IPS DF 6.9 (cell line): ENCODE data around the gene CTNNA3.

ENCODE experiments used
- DNase-seq: peaks from one replicate; pipeline ENCODE4 v3.0.0-alpha.2; 2013; ENCODE audit warnings: low read depth, low spot score
- H3K27ac ChIP-seq: one replicate; pipeline ENCODE4 v1.5.1; 2013; ENCODE audit warnings: low read length, control low read depth
- H3K27me3 ChIP-seq: 2 replicates; pipeline ENCODE4 v1.6.1; 2013; ENCODE audit warnings: mild to moderate bottlenecking, low read length; ENCODE audit not compliant: control insufficient read depth, insufficient read depth
- H3K36me3 ChIP-seq: 2 replicates; pipeline ENCODE4 v1.6.1; 2013; ENCODE audit warnings: low read length; ENCODE audit not compliant: control insufficient read depth, insufficient read depth
- H3K4me1 ChIP-seq: 2 replicates; pipeline ENCODE4 v1.6.1; 2013; ENCODE audit warnings: low read length; ENCODE audit not compliant: control insufficient read depth, insufficient read depth
- H3K4me3 ChIP-seq: 2 replicates; pipeline ENCODE4 v1.5.1; 2013; ENCODE audit warnings: mild to moderate bottlenecking, low read length
- H3K9me3 ChIP-seq: 2 replicates; pipeline ENCODE4 v1.6.1; 2013; ENCODE audit warnings: low read length, inconsistent platforms; ENCODE audit not compliant: control insufficient read depth, insufficient read depth
- WGBS: extraction: QIAGEN DNeasy Blood & Tissue Kit; methylation state at CpG from one replicate; pipeline ENCODE4 v1.1.7; 2013; ENCODE audit warnings: mixed read lengths, missing lambda C conversion rate; ENCODE audit not compliant: insufficient read length, insufficient coverage; 5-methylcytosine and 5-hydroxymethylcytosine counted together

Gene CTNNA3

GRCh38 chr10:65993451-65993850 is 1702.5 kb downstream of the CTNNA3 start:
- no peaks in the 10 kb centered on the region; the same call in 1 of the 2 replicates for H3K36me3 ChIP-seq
- DNase-seq: no peak
- H3K4me3 ChIP-seq: no peak overlapping the region
- no peaks in the 10 kb centered on the region for H3K4me1 ChIP-seq
- H3K27me3 ChIP-seq: no peaks in the 10 kb centered on the region
- no peaks in the 10 kb centered on the region for H3K9me3 ChIP-seq
- H3K27ac ChIP-seq: no peak overlapping the region

GRCh38 chr10:65968871-65969270 is 1727.1 kb downstream of the CTNNA3 start:
- Histone ChIP-seq H3K4me3 (no peak overlapping the region), H3K4me1 (no peaks in the 10 kb centered on the region), H3K9me3 (no peaks in the 10 kb centered on the region), H3K27me3 (no peaks in the 10 kb centered on the region), H3K27ac (no peak overlapping the region), H3K36me3 (no peaks in the 10 kb centered on the region)
- DNase-seq: no peak
- no CpG with 5 or more reads among the region's 3 CpGs for WGBS

- Histone ChIP-seq H3K27ac (no peak overlapping the region), H3K4me3 (no peak overlapping the region), H3K9me3 (no peaks in the 10 kb centered on the region), H3K4me1 (no peaks in the 10 kb centered on the region), H3K36me3 (no peaks in the 10 kb centered on the region), H3K27me3 (no peaks in the 10 kb centered on the region)
- no CpG with 5 or more reads among the region's 1 CpG for WGBS
- DNase-seq: no peak
Observed at GRCh38 chr10:65968437-65968836, 1727.6 kb downstream of the CTNNA3 start.

GRCh38 chr10:65964205-65964604 is 1731.8 kb downstream of the CTNNA3 start:
- H3K27ac ChIP-seq: no peak overlapping the region
- WGBS: no CpG with 5 or more reads among the region's 1 CpG
- H3K27me3 ChIP-seq: no peaks in the 10 kb centered on the region
- no peak for DNase-seq
- H3K36me3 ChIP-seq: no peaks in the 10 kb centered on the region
- H3K4me3 ChIP-seq: no peak overlapping the region
- H3K4me1 ChIP-seq: no peaks in the 10 kb centered on the region
- no peaks in the 10 kb centered on the region for H3K9me3 ChIP-seq

GRCh38 chr10:65952086-65952485 is 1743.9 kb downstream of the CTNNA3 start:
- Histone ChIP-seq H3K36me3 (no peaks in the 10 kb centered on the region), H3K27ac (no peak overlapping the region), H3K4me1 (no peaks in the 10 kb centered on the region), H3K27me3 (no peaks in the 10 kb centered on the region), H3K4me3 (no peak overlapping the region), H3K9me3 (no peaks in the 10 kb centered on the region)
- DNase-seq: no peak

GRCh38 chr10:65950075-65950474 is 1745.9 kb downstream of the CTNNA3 start:
- Histone ChIP-seq H3K27me3 (no peaks in the 10 kb centered on the region), H3K27ac (no peak overlapping the region), H3K4me1 (no peaks in the 10 kb centered on the region), H3K4me3 (no peak overlapping the region), H3K36me3 (no peaks in the 10 kb centered on the region), H3K9me3 (no peaks in the 10 kb centered on the region)
- DNase-seq: no peak
- no CpG with 5 or more reads among the region's 2 CpGs for WGBS

DNA sequence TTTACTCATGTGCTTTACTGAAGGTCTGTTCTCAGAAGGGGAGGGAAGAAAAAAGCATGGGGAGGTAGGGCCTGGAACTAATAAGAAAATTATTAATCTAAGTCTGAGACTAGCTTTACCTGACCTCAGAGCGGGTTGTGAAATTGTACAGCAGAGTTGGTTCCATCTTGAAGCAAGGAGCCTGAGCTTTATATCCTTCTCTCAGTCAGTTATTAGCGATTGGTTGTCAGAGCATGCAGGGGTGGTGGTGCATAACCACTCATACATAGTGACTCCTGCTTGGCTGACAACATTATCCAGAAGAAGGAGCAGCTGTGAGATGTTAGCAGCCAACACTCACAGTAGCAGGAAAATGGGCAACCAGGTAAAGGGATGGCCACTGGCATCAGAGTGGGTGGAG is 1746.5 kb downstream of the CTNNA3 start:
- no peaks in the 10 kb centered on the region for H3K36me3 ChIP-seq
- H3K4me1 ChIP-seq: no peaks in the 10 kb centered on the region
- no peak for DNase-seq
- H3K27me3 ChIP-seq: no peaks in the 10 kb centered on the region
- WGBS: no CpG with 5 or more reads among the region's 2 CpGs
- H3K9me3 ChIP-seq: no peaks in the 10 kb centered on the region
- no peak overlapping the region for H3K27ac ChIP-seq
- no peak overlapping the region for H3K4me3 ChIP-seq

GRCh38 chr10:65945061-65945460 is 1750.9 kb downstream of the CTNNA3 start:
- DNase-seq: no peak
- no peak overlapping the region for H3K27ac ChIP-seq
- no CpG with 5 or more reads among the region's 3 CpGs for WGBS
- H3K4me1 ChIP-seq: no peaks in the 10 kb centered on the region
- no peaks in the 10 kb centered on the region for H3K27me3 ChIP-seq
- H3K9me3 ChIP-seq: no peaks in the 10 kb centered on the region
- H3K4me3 ChIP-seq: no peak overlapping the region
- H3K36me3 ChIP-seq: no peaks in the 10 kb centered on the region

DNA sequence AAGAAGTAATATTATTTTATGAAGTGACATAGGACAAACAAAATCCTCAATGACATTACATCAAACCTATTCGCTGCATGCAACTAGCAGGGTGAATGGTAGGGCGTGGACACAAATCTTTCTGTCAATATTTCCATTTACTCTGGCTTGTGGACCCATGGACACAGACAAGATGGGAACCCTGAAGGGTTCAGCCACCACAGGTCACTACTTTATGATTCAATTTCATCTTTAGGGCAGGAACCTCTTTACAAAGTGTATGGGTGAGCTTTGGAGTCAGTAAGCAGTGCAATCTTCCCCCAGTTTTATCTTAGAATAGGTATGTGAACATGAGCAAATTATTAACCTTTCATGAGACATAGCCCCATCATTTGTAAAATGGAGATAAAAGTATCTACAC is 1752.5 kb downstream of the CTNNA3 start:
- no peak for DNase-seq
- no CpG with 5 or more reads among the region's 2 CpGs for WGBS
- no peaks in the 10 kb centered on the region for H3K9me3 ChIP-seq
- no peaks in the 10 kb centered on the region for H3K4me1 ChIP-seq
- H3K27me3 ChIP-seq: no peaks in the 10 kb centered on the region
- no peak overlapping the region for H3K27ac ChIP-seq
- H3K4me3 ChIP-seq: no peak overlapping the region
- no peaks in the 10 kb centered on the region for H3K36me3 ChIP-seq

DNA sequence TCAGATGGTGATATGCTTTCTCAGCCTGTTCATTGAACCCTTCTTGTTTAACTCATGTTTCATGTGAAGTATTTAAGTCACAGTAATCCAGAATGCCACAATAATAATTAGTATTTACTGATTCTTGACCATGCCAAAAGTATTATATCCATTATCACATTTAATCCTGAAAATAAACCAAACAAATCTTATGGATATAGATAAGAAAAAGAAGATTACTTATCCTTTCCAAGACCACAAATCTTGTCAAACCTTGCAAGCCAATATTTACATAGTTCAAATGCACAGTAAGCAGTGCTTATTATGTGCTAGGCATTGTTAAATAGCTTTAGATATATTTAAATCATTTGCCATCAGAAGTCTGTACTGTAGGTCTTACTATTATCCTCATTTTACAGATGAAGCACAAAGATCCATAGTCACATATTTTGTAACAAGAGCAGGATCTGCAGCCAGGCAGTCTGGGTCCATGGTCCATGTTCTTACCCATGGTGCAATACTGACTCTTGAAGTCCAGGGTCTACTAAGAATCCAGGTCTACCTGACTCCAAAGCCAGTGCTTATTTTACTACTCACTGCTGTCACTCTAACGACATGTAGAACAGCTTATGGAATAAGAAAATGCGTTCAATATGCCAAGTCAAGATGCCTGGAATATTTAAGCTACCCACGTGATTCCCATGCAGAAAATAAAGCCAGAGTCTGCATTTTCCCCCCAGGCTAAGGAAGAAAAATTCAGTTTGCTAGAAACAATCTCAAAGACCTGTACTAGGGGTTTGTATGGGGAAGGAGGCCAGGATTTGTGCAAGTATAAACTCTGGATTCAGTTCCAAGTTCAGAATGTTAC is 1755.0 kb downstream of the CTNNA3 start:
- Histone ChIP-seq H3K27me3 (no peaks in the 10 kb centered on the region), H3K4me3 (no peak overlapping the region), H3K4me1 (no peaks in the 10 kb centered on the region), H3K27ac (no peak overlapping the region), H3K9me3 (no peaks in the 10 kb centered on the region), H3K36me3 (no peaks in the 10 kb centered on the region)
- WGBS: no CpG with 5 or more reads among the region's 3 CpGs
- no peak for DNase-seq

- Histone ChIP-seq H3K4me3 (no peak overlapping the region), H3K4me1 (no peaks in the 10 kb centered on the region), H3K9me3 (no peaks in the 10 kb centered on the region), H3K27me3 (no peaks in the 10 kb centered on the region), H3K36me3 (no peaks in the 10 kb centered on the region), H3K27ac (no peak overlapping the region)
- no peak for DNase-seq
Observed at GRCh38 chr10:65940105-65940504, 1755.9 kb downstream of the CTNNA3 start.
